Type B pancreatic cell (in vitro differentiated cells): ENCODE results near the gene STYXL1. TPM values are rescaled to one million over a fixed set of nuclear protein-coding genes. Genes with fewer than 3 reads are reported as not detected.
A peak's percentile ranks its signal among the peaks of the same experiment; 100 is the strongest.

Experiments used
- DNase-seq: peaks from one replicate; pipeline ENCODE4 v3.0.0; 2021; ENCODE audit warnings: mixed read lengths; ENCODE audit not compliant: unreplicated experiment; ENCODE audit errors: extremely low spot score
- H3K27ac Mint-ChIP-seq: 2 replicates; pipeline ENCODE4 v1.8.0; 2021; ENCODE audit warnings: mild to moderate bottlenecking, mixed read lengths
- H3K27me3 Mint-ChIP-seq: 2 replicates; pipeline ENCODE4 v1.8.0; 2021; ENCODE audit warnings: mixed read lengths
- H3K36me3 Mint-ChIP-seq: 2 replicates; pipeline ENCODE4 v1.8.0; 2021; ENCODE audit warnings: mixed read lengths
- H3K4me1 Mint-ChIP-seq: one replicate; pipeline ENCODE4 v1.8.0; 2021; ENCODE audit warnings: mixed read lengths; ENCODE audit not compliant: unreplicated experiment
- H3K4me3 Mint-ChIP-seq: 2 replicates; pipeline ENCODE4 v1.8.0; 2021; ENCODE audit warnings: mild to moderate bottlenecking, mixed read lengths
- H3K9me3 Mint-ChIP-seq: 2 replicates; pipeline ENCODE4 v1.8.0; 2021; ENCODE audit warnings: mixed read lengths
- CTCF ChIP-seq: fragments of 200-600 bp; sonication (generic); conservative IDR thresholded peaks from 2 replicates; pipeline ENCODE4 v1.5.0; 2021; ENCODE audit warnings: antibody characterized with exemption, mild to moderate bottlenecking
- total RNA-seq: library from RNA; stranded (reverse); gene quantifications from 2 replicates; pipeline ENCODE4 v1.2.1, GENCODE V29; 2021; ENCODE audit warnings: low replicate concordance

Gene STYXL1
- total RNA-seq, 1 donor from 2014 or later: 45.9 TPM

DNA sequence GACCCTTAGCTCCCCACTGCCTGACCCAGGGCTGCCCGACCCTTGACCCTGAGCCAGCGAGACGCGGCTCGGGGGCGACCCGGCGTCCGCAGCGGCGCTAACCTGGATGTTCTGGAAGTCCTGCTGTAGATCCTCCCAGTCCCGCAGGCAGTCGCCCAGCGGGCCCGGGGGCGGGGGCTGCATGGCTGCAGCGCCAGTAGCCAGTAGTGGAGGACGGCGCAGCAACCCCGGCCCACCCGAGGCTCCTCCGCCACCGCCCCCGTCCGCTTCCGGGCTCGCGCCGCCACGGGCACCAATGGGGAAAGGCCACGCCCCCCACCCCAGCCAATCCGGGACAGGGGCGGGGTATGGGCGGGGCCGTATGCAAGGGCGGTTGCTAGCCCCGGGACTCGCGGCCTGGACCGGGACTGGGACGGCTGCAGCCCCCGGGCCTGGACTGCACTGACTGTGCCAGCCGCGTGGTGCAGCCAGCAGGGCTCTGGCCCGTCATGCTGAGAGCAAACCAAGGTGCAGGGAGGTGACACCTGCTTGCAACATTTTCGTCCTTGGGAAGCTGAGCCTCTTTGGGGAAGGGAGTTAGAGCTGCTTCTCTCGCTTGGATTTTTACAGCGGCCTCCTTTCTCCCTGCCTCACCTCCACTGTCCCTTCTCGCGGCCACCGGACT, 53.3 kb downstream of the STYXL1 start, which contains the start of gene TMEM120A:
Gene TMEM120A (minus strand): TSS at position 208 of the 664 bp plus-strand sequence. CDS start 25 bp downstream, at position 183.
- H3K36me3 Mint-ChIP-seq: peaks cover 14% of the 10 kb centered on the region
- peak within 1 kb of the TSS; percentile 48 for H3K27ac Mint-ChIP-seq
- H3K27me3 Mint-ChIP-seq: no peaks in the 10 kb centered on the region
- DNase-seq: peak; percentile 97
- TF ChIP-seq CTCF: peak; percentile 44
- H3K4me3 Mint-ChIP-seq: peak within 1 kb of the TSS; percentile 85
- H3K9me3 Mint-ChIP-seq: no peaks in the 10 kb centered on the region
- H3K4me1 Mint-ChIP-seq: peaks cover 15% of the 10 kb centered on the region

DNA sequence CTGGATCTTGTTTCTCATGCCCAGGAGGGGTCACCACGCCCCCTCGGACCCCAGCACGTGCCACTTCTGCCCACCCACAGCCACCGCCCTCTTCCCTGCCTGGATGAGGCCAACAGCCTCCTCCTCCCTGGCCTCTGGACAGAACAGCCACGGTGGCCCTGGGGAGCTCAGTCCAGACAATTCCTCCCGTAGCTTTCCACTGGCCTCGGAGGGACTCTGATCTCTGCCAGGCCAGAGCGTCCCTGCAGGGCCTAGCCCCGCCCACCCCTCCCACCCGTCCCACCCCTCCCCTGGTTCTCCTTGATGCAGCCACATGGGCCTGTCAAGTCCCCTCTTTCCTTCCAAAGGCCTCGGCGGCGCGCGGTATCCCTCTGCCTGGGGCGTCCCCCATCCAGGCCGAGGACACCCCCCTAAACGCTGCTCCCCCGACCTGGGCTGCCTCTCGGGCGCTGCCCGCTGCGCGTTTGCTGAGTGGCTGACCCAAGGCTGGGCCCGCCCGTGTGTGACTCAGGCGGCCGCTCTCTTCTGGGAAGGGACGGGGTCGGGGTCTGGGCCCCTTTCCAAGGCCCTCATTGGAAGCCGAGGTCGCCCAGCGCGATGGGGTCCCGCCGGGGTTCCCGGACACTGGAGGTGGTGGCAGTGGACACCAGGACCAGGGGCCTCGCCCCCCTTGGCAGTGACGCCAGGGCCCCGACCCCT, 54.0 kb downstream of the STYXL1 start:
- Mint-ChIP-seq H3K27ac (peak overlapping the region; percentile 46), H3K27me3 (no peaks in the 10 kb centered on the region), H3K4me1 (peaks cover 17% of the 10 kb centered on the region), H3K4me3 (peak overlapping the region; percentile 85), H3K9me3 (no peaks in the 10 kb centered on the region), H3K36me3 (peaks cover 9% of the 10 kb centered on the region)
- no peak for DNase-seq
- TF ChIP-seq CTCF: no peak

- Mint-ChIP-seq H3K4me1 (peaks cover 17% of the 10 kb centered on the region), H3K27me3 (no peaks in the 10 kb centered on the region), H3K36me3 (peaks cover 2% of the 10 kb centered on the region), H3K4me3 (no peak overlapping the region), H3K27ac (no peak overlapping the region), H3K9me3 (no peaks in the 10 kb centered on the region)
- DNase-seq: no peak
- no peak for TF ChIP-seq CTCF
Measured at GRCh38 chr7:75992083-75992755, 55.6 kb downstream of the STYXL1 start.

- no peaks in the 10 kb centered on the region for H3K9me3 Mint-ChIP-seq
- no peaks in the 10 kb centered on the region for H3K27me3 Mint-ChIP-seq
- no peak overlapping the region for H3K4me3 Mint-ChIP-seq
- H3K27ac Mint-ChIP-seq: no peak overlapping the region
- H3K4me1 Mint-ChIP-seq: peaks cover 17% of the 10 kb centered on the region
- H3K36me3 Mint-ChIP-seq: peaks cover 4% of the 10 kb centered on the region
- TF ChIP-seq CTCF: no peak
- no peak for DNase-seq
Measured at GRCh38 chr7:75991531-75992082, 56.2 kb downstream of the STYXL1 start.

GRCh38 chr7:75989500-75990388, 58.1 kb downstream of the STYXL1 start:
- Mint-ChIP-seq H3K9me3 (no peaks in the 10 kb centered on the region), H3K4me3 (peak overlapping the region; percentile 50), H3K27ac (peak overlapping the region; percentile 74), H3K36me3 (peaks cover 4% of the 10 kb centered on the region), H3K27me3 (no peaks in the 10 kb centered on the region), H3K4me1 (peaks cover 17% of the 10 kb centered on the region)
- no peak for TF ChIP-seq CTCF
- DNase-seq: no peak
